HG03025 (cell line): Measurements from ENCODE around the gene TMEM17.
A peak's percentile ranks its signal among the peaks of the same experiment; 100 is the strongest.
"Not testable (repeated sequence)": the region's sequence is repeated elsewhere in the genome, so short reads cannot be mapped to it uniquely, and the experiment has no call there.

Source experiments
- ATAC-seq: cut with Tn5 transposase; IDR thresholded peaks from one replicate; pipeline ENCODE4 v1.9.1; 2021; ENCODE audit warnings: mild to moderate bottlenecking, moderate library complexity; ENCODE audit not compliant: unreplicated experiment, low FRiP score

TMEM17 gene

GRCh38 chr2:62505750-62506420 lies at the start of gene TMEM17:
Gene TMEM17 (minus strand): TSS chr2:62506195. CDS start chr2:62506129, 66 bp downstream.
- ATAC-seq = peak; percentile 83

- ATAC-seq = no peak
Observed at GRCh38 chr2:62554440-62554839, 48.4 kb upstream of the TMEM17 start.

- ATAC-seq = no peak
Observed at GRCh38 chr2:62550461-62550860, 44.5 kb upstream of the TMEM17 start.

GRCh38 chr2:62547854-62548253 lies 41.9 kb upstream of the TMEM17 start:
- ATAC-seq = no peak

GRCh38 chr2:62545261-62545660 lies 39.3 kb upstream of the TMEM17 start:
- ATAC-seq = no peak

GRCh38 chr2:62540408-62541168 lies 34.6 kb upstream of the TMEM17 start:
- no peak for ATAC-seq

- no peak for ATAC-seq
Observed at GRCh38 chr2:62539606-62540407, 33.8 kb upstream of the TMEM17 start.

GRCh38 chr2:62538756-62539155 lies 32.8 kb upstream of the TMEM17 start:
- ATAC-seq = no peak

- no peak for ATAC-seq
Observed at GRCh38 chr2:62537814-62538213, 31.8 kb upstream of the TMEM17 start.

GRCh38 chr2:62536873-62537547 lies 31.0 kb upstream of the TMEM17 start:
- ATAC-seq = no peak

- not testable (repeated sequence) for ATAC-seq
Observed at GRCh38 chr2:62535521-62535920, 29.5 kb upstream of the TMEM17 start.

GRCh38 chr2:62531594-62531993 lies 25.6 kb upstream of the TMEM17 start:
- ATAC-seq = no peak

GRCh38 chr2:62529758-62530157 lies 23.8 kb upstream of the TMEM17 start:
- no peak for ATAC-seq

GRCh38 chr2:62527478-62528210 lies 21.6 kb upstream of the TMEM17 start:
- ATAC-seq = no peak

- ATAC-seq = no peak
Observed at GRCh38 chr2:62526531-62527381, 20.8 kb upstream of the TMEM17 start.

GRCh38 chr2:62525549-62526269 lies 19.7 kb upstream of the TMEM17 start:
- ATAC-seq = no peak

GRCh38 chr2:62524293-62524941 lies 18.4 kb upstream of the TMEM17 start:
- no peak for ATAC-seq

- not testable (repeated sequence) for ATAC-seq
Observed at GRCh38 chr2:62521061-62521460, 15.1 kb upstream of the TMEM17 start.
